NCI-H748 (cell line): ENCODE data around the gene CLDN14.

Experiments used
- DNase-seq: peaks from one replicate; lab custom pipeline; 2025; ENCODE audit not compliant: unreplicated experiment; lab: John Stamatoyannopoulos, UW

Gene CLDN14, protein sequence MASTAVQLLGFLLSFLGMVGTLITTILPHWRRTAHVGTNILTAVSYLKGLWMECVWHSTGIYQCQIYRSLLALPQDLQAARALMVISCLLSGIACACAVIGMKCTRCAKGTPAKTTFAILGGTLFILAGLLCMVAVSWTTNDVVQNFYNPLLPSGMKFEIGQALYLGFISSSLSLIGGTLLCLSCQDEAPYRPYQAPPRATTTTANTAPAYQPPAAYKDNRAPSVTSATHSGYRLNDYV

GRCh38 chr21:36479415-36480402 lies at the start of gene CLDN14:
TSS of gene CLDN14 (minus strand) at chr21:36480122. CDS start at chr21:36461695, 18,427 bp downstream.
- DNase-seq = no peak

DNA sequence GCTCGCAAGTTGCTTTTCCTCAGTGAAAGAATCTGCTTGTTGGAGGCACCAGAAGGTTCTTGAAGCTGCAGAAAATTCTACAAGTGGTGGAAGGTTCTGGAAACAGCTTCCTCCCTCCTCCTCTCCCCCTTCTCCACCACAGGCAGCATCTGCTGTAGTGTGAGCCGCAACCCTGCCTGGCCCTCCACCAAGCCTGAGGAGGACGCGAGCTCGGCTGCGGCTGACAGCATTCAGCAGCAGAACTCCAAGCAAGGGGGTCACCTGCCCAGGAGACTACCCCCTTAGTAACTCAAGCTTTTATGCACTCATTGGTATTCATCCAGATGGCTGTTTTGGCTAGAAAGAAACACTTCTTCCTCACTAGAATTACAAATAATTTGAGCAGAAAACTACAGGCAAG lies 48.8 kb upstream of the CLDN14 start:
- DNase-seq = no peak

DNA sequence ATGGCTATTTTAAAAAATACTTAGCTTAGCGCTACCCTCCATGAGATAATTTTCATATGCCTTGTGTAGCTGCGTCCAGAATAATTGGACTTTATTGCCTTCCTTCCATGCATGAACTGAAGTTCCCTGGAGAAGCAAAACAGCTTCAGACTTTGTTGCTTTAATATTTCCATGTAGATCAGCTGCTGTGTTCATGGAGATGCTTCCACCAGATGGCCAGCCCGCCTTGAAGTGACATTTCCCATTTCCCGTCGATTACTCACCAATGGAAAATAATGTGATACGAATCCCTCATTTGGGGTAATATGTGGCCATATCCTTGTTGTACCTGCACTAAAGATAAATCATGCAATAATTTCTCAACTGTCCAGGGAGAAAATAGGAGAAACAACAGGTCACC lies 47.4 kb upstream of the CLDN14 start:
- no peak for DNase-seq

DNA sequence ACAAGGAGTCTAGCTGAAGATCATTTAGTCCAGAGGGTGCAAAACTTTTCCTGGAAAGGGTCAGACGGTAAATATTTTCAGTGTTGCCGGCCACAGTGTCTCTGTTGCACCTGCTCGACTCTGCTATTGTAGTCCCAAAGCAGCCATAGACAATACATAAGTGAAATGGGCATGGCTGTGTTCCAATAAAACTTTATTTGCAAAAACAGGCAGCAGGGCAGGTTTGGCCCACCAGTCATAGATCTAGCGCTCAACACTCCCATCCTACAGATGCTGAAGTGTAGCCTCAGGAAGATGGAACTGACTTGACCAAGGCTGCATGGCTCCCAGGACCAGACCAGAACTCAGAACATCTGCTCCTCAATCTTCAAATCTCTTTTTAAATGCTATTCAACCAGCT lies 46.2 kb upstream of the CLDN14 start:
- DNase-seq = no peak

DNA sequence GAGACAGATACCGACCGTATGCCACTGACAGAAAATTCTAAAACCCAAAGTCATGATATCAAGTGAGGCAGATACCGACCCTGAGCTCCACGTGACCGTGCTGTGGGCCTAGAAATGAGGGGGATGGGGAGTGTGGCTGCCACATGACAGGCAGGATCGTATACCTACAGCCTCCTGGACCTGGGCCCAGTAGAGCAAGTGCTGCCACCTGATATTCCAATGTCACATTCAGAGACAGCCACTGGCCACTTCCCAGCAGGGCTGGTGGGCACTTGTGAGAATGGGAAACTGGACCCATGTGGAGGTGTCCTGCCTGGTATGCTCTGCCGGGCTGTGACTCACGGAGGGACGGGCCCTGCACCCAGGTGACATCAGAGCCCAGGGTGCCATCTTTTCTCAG lies 44.6 kb upstream of the CLDN14 start:
- DNase-seq = no peak

DNA sequence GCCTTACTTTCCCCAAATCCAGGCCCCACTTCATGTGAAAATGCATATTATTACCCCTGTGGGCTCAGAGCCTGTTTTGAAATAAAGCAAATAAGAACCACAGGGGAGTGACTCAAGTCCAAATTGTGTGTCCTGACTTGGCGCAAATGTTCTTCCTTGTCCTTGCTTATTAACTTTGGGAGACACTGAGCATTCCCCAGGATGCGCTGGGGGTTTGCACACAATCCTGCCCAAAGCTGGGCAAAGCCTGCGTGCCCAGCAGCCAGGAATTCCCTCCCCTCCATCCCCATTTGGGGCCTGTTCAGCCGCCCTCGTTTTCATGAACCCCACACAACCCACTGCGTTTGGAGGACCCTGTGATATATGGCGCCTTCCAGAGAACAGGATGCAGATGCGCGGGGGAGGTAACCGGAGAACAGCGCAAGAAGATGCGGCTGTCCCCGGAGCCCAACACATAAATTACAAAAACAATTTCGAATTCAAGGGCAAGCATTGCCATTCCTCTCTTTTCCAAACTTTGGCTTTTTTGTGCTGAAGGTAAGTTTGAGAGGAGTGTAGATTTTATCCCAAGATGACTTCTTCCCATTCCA lies 42.4 kb upstream of the CLDN14 start:
- no peak for DNase-seq

- no peak for DNase-seq
Observed at GRCh38 chr21:36518883-36519492, 39.1 kb upstream of the CLDN14 start.

GRCh38 chr21:36517366-36518075 lies 37.6 kb upstream of the CLDN14 start:
- no peak for DNase-seq

GRCh38 chr21:36516281-36516680 lies 36.4 kb upstream of the CLDN14 start:
- no peak for DNase-seq

- no peak for DNase-seq
Observed at GRCh38 chr21:36513430-36513829, 33.5 kb upstream of the CLDN14 start.

GRCh38 chr21:36512971-36513370 lies 33.0 kb upstream of the CLDN14 start:
- DNase-seq = no peak

GRCh38 chr21:36511484-36512220 lies 31.7 kb upstream of the CLDN14 start:
- DNase-seq = no peak

DNA sequence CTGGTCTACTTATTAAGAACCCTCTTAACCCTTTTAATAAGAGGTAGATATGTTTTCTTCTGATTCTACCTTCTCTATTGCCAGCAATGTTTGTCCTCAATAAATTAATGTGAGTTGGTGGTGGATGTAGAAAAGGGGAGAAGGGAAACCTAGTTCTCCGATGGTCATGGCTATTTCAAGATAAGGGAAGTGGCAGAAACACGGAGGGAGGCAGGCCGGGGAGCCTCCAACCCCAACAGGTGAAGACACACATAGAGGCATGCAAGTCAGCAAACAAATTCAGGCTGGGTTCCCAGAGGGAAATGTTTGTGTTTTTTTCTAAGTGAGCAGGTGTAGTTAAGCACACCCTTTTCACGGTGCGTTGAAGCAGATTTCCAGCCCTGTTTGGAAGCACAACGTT lies 31.0 kb upstream of the CLDN14 start:
- peak; percentile 75 for DNase-seq

- peak; percentile 26 for DNase-seq
Observed at GRCh38 chr21:36509973-36510664, 30.2 kb upstream of the CLDN14 start.

GRCh38 chr21:36508948-36509347 lies 29.0 kb upstream of the CLDN14 start:
- peak; percentile 92 for DNase-seq

GRCh38 chr21:36507397-36508018 lies 27.6 kb upstream of the CLDN14 start:
- no peak for DNase-seq

DNA sequence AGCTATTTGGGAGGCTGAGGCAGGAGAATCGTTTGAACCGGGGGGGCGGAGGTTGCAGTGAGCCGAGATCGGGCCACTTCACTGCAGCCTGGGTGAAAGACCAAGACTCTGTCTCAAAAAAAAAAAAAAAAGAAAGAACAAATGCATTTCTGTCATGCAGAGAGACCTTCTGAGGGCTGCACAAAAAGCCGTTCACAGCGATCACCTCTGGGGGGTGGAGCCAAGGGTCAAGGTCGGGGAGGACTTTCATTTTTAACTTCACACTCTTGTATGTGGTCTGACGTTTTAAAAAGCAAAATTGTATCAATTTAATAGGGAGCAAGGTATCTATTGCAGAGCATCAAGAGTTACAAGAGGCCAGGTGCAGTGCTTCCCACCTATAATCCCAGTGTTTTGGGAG lies 26.6 kb upstream of the CLDN14 start:
- no peak for DNase-seq

- DNase-seq = peak; percentile 42
Observed at GRCh38 chr21:36504067-36505058, 24.4 kb upstream of the CLDN14 start.
